Sigmoid colon (tissue), 7 donors: ENCODE results near the gene CLIC4. TPM values are rescaled to one million over a fixed set of nuclear protein-coding genes. Genes with fewer than 3 reads are reported as not detected.
A peak's percentile ranks its signal among the peaks of the same experiment; 100 is the strongest.
"Not testable (repeated sequence)": the region's sequence is repeated elsewhere in the genome, so short reads cannot be mapped to it uniquely, and the experiment has no call there.

ENCODE experiments used
- DNase-seq: peaks from one replicate; pipeline ENCODE4 v3.0.0-alpha.2; 2019
- H3K27ac ChIP-seq, 4 donors: fragments of 200-600 bp; sonication (generic); one replicate each; pipeline ENCODE4 v1.5.1; 2016 to 2019; ENCODE audit warnings: mild to moderate bottlenecking in 1 of 4
- H3K27me3 ChIP-seq, 3 donors: fragments of 200-600 bp; sonication (generic); one replicate each; pipeline ENCODE4 v1.5.1; 2019; ENCODE audit warnings: mild to moderate bottlenecking in 1 of 3
- H3K36me3 ChIP-seq, 4 donors: fragments of 200-600 bp; sonication (generic); one replicate each; pipeline ENCODE4 v1.5.1; 2016 to 2019
- H3K4me1 ChIP-seq, 4 donors: fragments of 200-600 bp; sonication (generic); one replicate each; pipeline ENCODE4 v1.5.1; 2017 to 2019
- H3K4me3 ChIP-seq, 4 donors: fragments of 200-600 bp; sonication (generic); one replicate each; pipeline ENCODE4 v1.5.1; 2017 to 2019; ENCODE audit warnings: mild to moderate bottlenecking in 2 of 4, moderate library complexity in 1 of 4
- H3K9me3 ChIP-seq, 4 donors: fragments of 200-600 bp in 3 of 4; sonication (generic) in 3 of 4; one replicate each; pipeline versions ENCODE4 v1.5.1 to v1.6.1; 2013 to 2019
- CTCF ChIP-seq, 4 experiments: fragments of 450-650 bp in 3 of 4; fragments of 200-600 bp in 1 of 4; IDR thresholded peaks; one replicate each; pipeline ENCODE4 v1.5.1; 2016 to 2019; ENCODE audit warnings: antibody characterized with exemption in 4 of 4, mild to moderate bottlenecking in 3 of 4, moderate library complexity in 2 of 4
- EP300 ChIP-seq, 4 donors: sonication (generic); formaldehyde crosslinking; IDR thresholded peaks; one replicate each; pipeline ENCODE4 v1.6.1; 2017; ENCODE audit warnings: antibody characterized with exemption in 4 of 4
- POLR2A ChIP-seq, 2 donors: fragments of 450-650 bp; IDR thresholded peaks; one replicate each; pipeline ENCODE4 v1.6.1; 2016; ENCODE audit warnings: antibody characterized with exemption in 2 of 2, mild to moderate bottlenecking in 2 of 2, moderate library complexity in 2 of 2
- POLR2AphosphoS5 ChIP-seq, 4 donors: sonication (generic); formaldehyde crosslinking; IDR thresholded peaks; one replicate each; pipeline ENCODE4 v1.6.1; 2017; ENCODE audit warnings: antibody characterized with exemption in 4 of 4
- WGBS, 2 donors: extraction: QIAGEN DNeasy Blood & Tissue Kit; methylation state at CpG; one replicate each; pipeline ENCODE4 v1.1.7; 2013; 5-methylcytosine and 5-hydroxymethylcytosine counted together
- intact Hi-C: fragments of 100-400 bp; cut with DNase I; formaldehyde crosslinking; loops from one replicate; pipeline ENCODE4 v1.15.1; 2023
- polyA plus RNA-seq, 3 donors: library from polyadenylated mRNA; stranded (reverse); fragments of 200-250 nt; gene quantifications; one replicate each; pipeline ENCODE4 v1.2.3, GENCODE V29; 2013
- total RNA-seq, 4 donors: library from RNA; depleted of rRNA; stranded (reverse); fragments of >200 nt; gene quantifications; one replicate each; pipeline ENCODE4 v1.1.0, GENCODE V29; 2016
- donor health status: healthy with polysubstance abuse.
- donor health status: Bipolar disorder and iron deficiency.
- donor health status: healthy.

Gene CLIC4
- total and polyA plus RNA-seq, 7 donors = 37.8 to 443 (median 334) TPM

- intact Hi-C loops = no loop called here
- Histone ChIP-seq H3K4me3 (no peak overlapping the region), H3K27me3 (no peaks in the 10 kb centered on the region), H3K9me3 (no peaks in the 10 kb centered on the region), H3K4me1 (peaks cover 0 to 62% (median 42%) of the 10 kb centered on the region in 4 donors), H3K36me3 (no peaks in the 10 kb centered on the region), H3K27ac (no peak overlapping the region)
- no peak for TF ChIP-seq POLR2AphosphoS5 (IDR thresholded peaks at IDR 0.05)
- TF ChIP-seq CTCF (IDR thresholded peaks at IDR 0.05) = no peak
- TF ChIP-seq EP300 (IDR thresholded peaks at IDR 0.05) = no peak
- TF ChIP-seq POLR2A (IDR thresholded peaks at IDR 0.05) = no peak
- DNase-seq = no peak
- WGBS, 2 donors = 89 to 96% methylated on average over 1 of the region's 1 CpG
Measured at GRCh38 chr1:24783713-24784112, 38.5 kb downstream of the CLIC4 start.

- intact Hi-C loops = no loop called here
- peak in 1 of 4 donors; percentile 23 for TF ChIP-seq POLR2AphosphoS5 (IDR thresholded peaks at IDR 0.05)
- TF ChIP-seq POLR2A (IDR thresholded peaks at IDR 0.05) = no peak
- Histone ChIP-seq H3K36me3 (no peaks in the 10 kb centered on the region), H3K9me3 (no peaks in the 10 kb centered on the region), H3K4me3 (no peak overlapping the region), H3K27ac (peak overlapping the region in 3 of 4 donors; percentile 10 to 43 (median 30)), H3K27me3 (no peaks in the 10 kb centered on the region), H3K4me1 (peaks cover 0 to 47% (median 30%) of the 10 kb centered on the region in 4 donors)
- DNase-seq = no peak
Measured at GRCh38 chr1:24786191-24786590, 40.9 kb downstream of the CLIC4 start.

- Histone ChIP-seq H3K36me3 (no peaks in the 10 kb centered on the region), H3K4me3 (no peak overlapping the region), H3K4me1 (peaks cover 0 to 50% (median 37%) of the 10 kb centered on the region in 4 donors), H3K27me3 (no peaks in the 10 kb centered on the region), H3K9me3 (no peaks in the 10 kb centered on the region), H3K27ac (peak overlapping the region in 1 of 4 donors; percentile 73)
- TF ChIP-seq POLR2A (IDR thresholded peaks at IDR 0.05) (no peak), EP300 (IDR thresholded peaks at IDR 0.05) (no peak), POLR2AphosphoS5 (IDR thresholded peaks at IDR 0.05) (no peak)
- no peak for DNase-seq
- intact Hi-C loops = no loop called here
Measured at GRCh38 chr1:24790490-24790889, 45.2 kb downstream of the CLIC4 start.

- TF ChIP-seq POLR2A (IDR thresholded peaks at IDR 0.05) (no peak), POLR2AphosphoS5 (IDR thresholded peaks at IDR 0.05) (peak; percentile 37 to 68 (median 52)), CTCF (IDR thresholded peaks at IDR 0.05) (no peak), EP300 (IDR thresholded peaks at IDR 0.05) (peak in 3 of 4 donors; percentile 33 to 93 (median 80))
- H3K27ac ChIP-seq = peak overlapping the region; percentile 59 to 74 (median 69)
- no peak for DNase-seq
- peaks cover 0 to 10% (median 3%) of the 10 kb centered on the region in 4 donors for H3K36me3 ChIP-seq
- H3K4me3 ChIP-seq = no peak overlapping the region
- peaks cover 0 to 66% (median 45%) of the 10 kb centered on the region in 4 donors for H3K4me1 ChIP-seq
- H3K27me3 ChIP-seq = no peaks in the 10 kb centered on the region
- 75 to 82% methylated on average over 4 of the region's 4 CpGs for WGBS, 2 donors
- H3K9me3 ChIP-seq = no peaks in the 10 kb centered on the region
- intact Hi-C loops = no loop called here
Measured at GRCh38 chr1:24793447-24794129, 48.3 kb downstream of the CLIC4 start.

- H3K4me1 ChIP-seq = peaks cover 0 to 66% (median 45%) of the 10 kb centered on the region in 4 donors
- peak overlapping the region; percentile 59 to 74 (median 69) for H3K27ac ChIP-seq
- H3K27me3 ChIP-seq, DNase-seq, H3K4me3 ChIP-seq, H3K9me3 ChIP-seq, intact Hi-C loops: not testable (repeated sequence)
- H3K36me3 ChIP-seq = peaks cover 0 to 10% (median 3%) of the 10 kb centered on the region in 4 donors
- 64 to 90% methylated on average over 2 of the region's 2 CpGs for WGBS, 2 donors
Measured at GRCh38 chr1:24794130-24794502, 48.9 kb downstream of the CLIC4 start.

- Histone ChIP-seq H3K4me1 (peaks cover 0 to 65% (median 44%) of the 10 kb centered on the region in 4 donors), H3K27me3 (no peaks in the 10 kb centered on the region), H3K4me3 (no peak overlapping the region), H3K36me3 (peaks cover 0 to 10% (median 3%) of the 10 kb centered on the region in 4 donors), H3K9me3 (no peaks in the 10 kb centered on the region), H3K27ac (peak overlapping the region; percentile 59 to 74 (median 69))
- TF ChIP-seq CTCF (IDR thresholded peaks at IDR 0.05) = no peak
- TF ChIP-seq POLR2A (IDR thresholded peaks at IDR 0.05) = no peak
- TF ChIP-seq POLR2AphosphoS5 (IDR thresholded peaks at IDR 0.05) = no peak
- no peak for TF ChIP-seq EP300 (IDR thresholded peaks at IDR 0.05)
- DNase-seq = no peak
- intact Hi-C loops = no loop called here
- 96% methylated on average over 5 of the region's 5 CpGs for WGBS, 2 donors
Measured at GRCh38 chr1:24795236-24795635, 50.0 kb downstream of the CLIC4 start.
